ENCODE measurements around the gene PLA2G4E.

GRCh38 chr15:42050484-42051255 is 29.8 kb upstream of the PLA2G4E start:
- no peak for TF ChIP-seq ZSCAN29 (IDR thresholded peaks at IDR 0.05)
- TF ChIP-seq KAT8 (IDR thresholded peaks at IDR 0.05; ENCODE audit: low read depth) = no peak
- TF ChIP-seq TAF1 (IDR thresholded peaks at IDR 0.05; ENCODE audit: control insufficient read depth, extremely low read depth, insufficient read depth, low read length, severe bottlenecking) = no peak
- TF ChIP-seq CTCF (IDR thresholded peaks at IDR 0.05 in 2 of 3, conservative IDR thresholded peaks at IDR 0.05 in 1 of 3; ENCODE audit: insufficient read depth in 2 of 3, low read depth in 1 of 3, low read length in 3 of 3) = no peak
- no peak for TF ChIP-seq RCOR1 (IDR thresholded peaks at IDR 0.05; ENCODE audit: borderline replicate concordance in 1 of 2, low read depth in 2 of 2, low read length in 2 of 2)
- no peak for TF ChIP-seq HDAC2 (IDR thresholded peaks at IDR 0.05)
- no peak for TF ChIP-seq HMG20A (CRISPR knock-in tag; conservative IDR thresholded peaks at IDR 0.05)
- no peak for TF ChIP-seq MAX (CRISPR knock-in tag; IDR thresholded peaks at IDR 0.05)
- TF ChIP-seq SPI1 (IDR thresholded peaks at IDR 0.05; ENCODE audit: borderline replicate concordance, low read depth, low read length) = no peak
- no peak for TF ChIP-seq EZH2 (IDR thresholded peaks at IDR 0.05; ENCODE audit: borderline replicate concordance, low read depth, low read length)
- no peak for TF ChIP-seq ESRRA (IDR thresholded peaks at IDR 0.05; ENCODE audit: borderline replicate concordance, low read depth)
